ENCODE measurements around the gene DOCK2. TPM values are rescaled to one million over a fixed set of nuclear protein-coding genes. Genes with fewer than 3 reads are reported as not detected.

The DOCK2 gene
- total RNA-seq, 2 experiments from 2014 or later: 161 to 205 TPM

GRCh38 chr5:169897481-169897880 is 260.4 kb downstream of the DOCK2 start:
- ChIA-PET POLR2A (interaction anchor here (0.9 to 2.0 kb wide), 2 partner anchors 16 kb away, joined by 3 to 5 read pairs; no protein-coding TSS in a partner anchor), CTCF (ENCODE audit: unreplicated experiment) (no interaction called here)
- H3K79me2 ChIP-seq (ENCODE audit: insufficient read depth, low read depth, low read length): no peaks in the 10 kb centered on the region
- H3K4me2 ChIP-seq (ENCODE audit: low read length): no peak overlapping the region
- intact Hi-C loops (cut with micrococcal nuclease; ENCODE audit: unreplicated experiment): no loop called here
- TF ChIP-seq EZH2phosphoT487 (IDR thresholded peaks at IDR 0.05; ENCODE audit: borderline replicate concordance, low read depth, low read length) (no peak), CTCF (conservative IDR thresholded peaks at IDR 0.05; ENCODE audit: low read length) (no peak)
- peaks cover 25% of the 10 kb centered on the region; the same call in 1 of the 2 replicates for H3K36me3 ChIP-seq (ENCODE audit: insufficient read depth, low read length)
- no peak for DNase-seq (ENCODE audit: low spot score)
- no peaks in the 10 kb centered on the region for H3K9me2 ChIP-seq (ENCODE audit: insufficient read depth, low read length)
- no peak overlapping the region for H3K4me3 ChIP-seq (ENCODE audit: low read depth, low read length, poor library complexity, severe bottlenecking)
- H4K20me1 ChIP-seq (ENCODE audit: insufficient read depth, low read length): no peaks in the 10 kb centered on the region
- H3K4me1 ChIP-seq (ENCODE audit: insufficient read depth, low read length, poor library complexity, severe bottlenecking): peaks cover 13% of the 10 kb centered on the region
- H3K27ac ChIP-seq (ENCODE audit: low read depth, low read length, poor library complexity, severe bottlenecking): no peak overlapping the region
- BruUV-seq (replicated peaks): no TSS peak
- no peak overlapping the region for H2AFZ ChIP-seq (ENCODE audit: low read length)
- H3K9me3 ChIP-seq (ENCODE audit: low read length): no peaks in the 10 kb centered on the region

GRCh38 chr5:169901896-169902295 is 264.8 kb downstream of the DOCK2 start:
- Histone ChIP-seq H3K9me3 (ENCODE audit: low read length) (no peaks in the 10 kb centered on the region), H3K4me1 (ENCODE audit: insufficient read depth, low read length, poor library complexity, severe bottlenecking) (no peaks in the 10 kb centered on the region), H3K9me2 (ENCODE audit: insufficient read depth, low read length) (no peaks in the 10 kb centered on the region), H3K27ac (ENCODE audit: low read depth, low read length, poor library complexity, severe bottlenecking) (no peak overlapping the region), H3K4me3 (ENCODE audit: low read depth, low read length, poor library complexity, severe bottlenecking) (no peak overlapping the region), H3K4me2 (ENCODE audit: low read length) (no peak overlapping the region), H2AFZ (ENCODE audit: low read length) (no peak overlapping the region), H3K36me3 (ENCODE audit: insufficient read depth, low read length) (peaks cover 14% of the 10 kb centered on the region; the same call in 1 of the 2 replicates), H3K79me2 (ENCODE audit: insufficient read depth, low read depth, low read length) (no peaks in the 10 kb centered on the region), H4K20me1 (ENCODE audit: insufficient read depth, low read length) (no peaks in the 10 kb centered on the region)
- no peak for DNase-seq (ENCODE audit: low spot score)
- TF ChIP-seq EZH2phosphoT487 (IDR thresholded peaks at IDR 0.05; ENCODE audit: borderline replicate concordance, low read depth, low read length) (no peak), CTCF (conservative IDR thresholded peaks at IDR 0.05; ENCODE audit: low read length) (no peak)
- intact Hi-C loops (cut with micrococcal nuclease; ENCODE audit: unreplicated experiment): no loop called here
- no TSS peak for BruUV-seq (replicated peaks)
- ChIA-PET POLR2A (no interaction called here), CTCF (ENCODE audit: unreplicated experiment) (no interaction called here)

- POLR2A ChIA-PET: interaction anchor here (0.5 kb wide), 1 partner anchor 70 kb away, joined by 3 read pairs; no protein-coding TSS in a partner anchor
- no peaks in the 10 kb centered on the region for H4K20me1 ChIP-seq (ENCODE audit: insufficient read depth, low read length)
- H3K4me3 ChIP-seq (ENCODE audit: low read depth, low read length, poor library complexity, severe bottlenecking): no peak overlapping the region
- CTCF ChIA-PET (ENCODE audit: unreplicated experiment): no interaction called here
- H3K36me3 ChIP-seq (ENCODE audit: insufficient read depth, low read length): peaks cover 6% of the 10 kb centered on the region; the same call in 1 of the 2 replicates
- DNase-seq (ENCODE audit: low spot score): no peak
- no peak for TF ChIP-seq EZH2phosphoT487 (IDR thresholded peaks at IDR 0.05; ENCODE audit: borderline replicate concordance, low read depth, low read length)
- TF ChIP-seq CTCF (conservative IDR thresholded peaks at IDR 0.05; ENCODE audit: low read length): no peak
- no peak overlapping the region for H3K27ac ChIP-seq (ENCODE audit: low read depth, low read length, poor library complexity, severe bottlenecking)
- BruUV-seq (replicated peaks): no TSS peak
- no peaks in the 10 kb centered on the region for H3K9me3 ChIP-seq (ENCODE audit: low read length)
- intact Hi-C loops (cut with micrococcal nuclease; ENCODE audit: unreplicated experiment): no loop called here
- H3K79me2 ChIP-seq (ENCODE audit: insufficient read depth, low read depth, low read length): no peaks in the 10 kb centered on the region
- no peak overlapping the region for H2AFZ ChIP-seq (ENCODE audit: low read length)
- H3K4me2 ChIP-seq (ENCODE audit: low read length): no peak overlapping the region
- H3K9me2 ChIP-seq (ENCODE audit: insufficient read depth, low read length): no peaks in the 10 kb centered on the region
- H3K4me1 ChIP-seq (ENCODE audit: insufficient read depth, low read length, poor library complexity, severe bottlenecking): no peaks in the 10 kb centered on the region
Measured at GRCh38 chr5:169904059-169904458, 267.0 kb downstream of the DOCK2 start.

Data from OCI-LY7 (cell line).